WTC11 (cell line): ENCODE data around the gene PTGIS. TPM values are rescaled to one million over a fixed set of nuclear protein-coding genes. Genes with fewer than 3 reads are reported as not detected.

Source experiments
- ATAC-seq: fragments of 200-7000 bp; cut with Tn5 transposase; 2 replicates; pipeline ENCODE4 v1.10.0; 2021; ENCODE audit warnings: mild to moderate bottlenecking, moderate library complexity
- CTCF ChIA-PET: fragments of 300-600 bp; sonication (Branson Sonifier 250); formaldehyde crosslinking; loops from one replicate; lab custom pipeline; 2021; ENCODE audit warnings: antibody characterized with exemption; lab: Charles Lee
- POLR2A ChIA-PET: fragments of 350-600 bp; sonication (Branson Sonifier 250); formaldehyde crosslinking; loops from one replicate; lab custom pipeline; 2021; ENCODE audit warnings: antibody characterized with exemption; lab: Charles Lee
- DNase-seq: peaks from one replicate; pipeline ENCODE4 v3.0.0; 2021; ENCODE audit warnings: low spot score
- H3K27ac Mint-ChIP-seq: 2 replicates; pipeline ENCODE4 v1.8.0; 2021; ENCODE audit warnings: mixed read lengths
- H3K27me3 Mint-ChIP-seq: 2 replicates; pipeline ENCODE4 v1.8.0; 2021; ENCODE audit warnings: low read depth, mild to moderate bottlenecking, moderate library complexity, mixed read lengths
- H3K36me3 Mint-ChIP-seq: 2 replicates; pipeline ENCODE4 v1.8.0; 2021; ENCODE audit warnings: mixed read lengths
- H3K4me1 Mint-ChIP-seq: 2 replicates; pipeline ENCODE4 v1.8.0; 2022; ENCODE audit warnings: mixed read lengths
- H3K4me3 Mint-ChIP-seq: 2 replicates; pipeline ENCODE4 v1.8.0; 2021; ENCODE audit warnings: mild to moderate bottlenecking, moderate library complexity, mixed read lengths
- H3K9me3 Mint-ChIP-seq: 2 replicates; pipeline ENCODE4 v1.8.0; 2021; ENCODE audit warnings: mixed read lengths
- ATF1 ChIP-seq: sonication (generic); formaldehyde crosslinking; IDR thresholded peaks from 2 replicates; pipeline ENCODE4 v1.8.1; 2023; ENCODE audit warnings: mild to moderate bottlenecking, moderate library complexity, missing genetic modification reagents
- ATF6 ChIP-seq: sonication (generic); formaldehyde crosslinking; IDR thresholded peaks from 2 replicates; pipeline ENCODE4 v1.8.1; 2023; ENCODE audit warnings: mild to moderate bottlenecking, missing genetic modification reagents
- CBFB ChIP-seq: sonication (generic); formaldehyde crosslinking; IDR thresholded peaks from 2 replicates; pipeline ENCODE4 v1.8.1; 2022; ENCODE audit warnings: mild to moderate bottlenecking, low read depth, missing genetic modification reagents
- EMX1 ChIP-seq: fragments of 250-450 bp; sonication (Bioruptor Pico); IDR thresholded peaks from 2 replicates; pipeline ENCODE4 v1.8.0; 2021; ENCODE audit warnings: mild to moderate bottlenecking
- ESRRA ChIP-seq: sonication (generic); formaldehyde crosslinking; IDR thresholded peaks from 2 replicates; pipeline ENCODE4 v1.8.1; 2022; ENCODE audit warnings: mild to moderate bottlenecking, missing genetic modification reagents, borderline replicate concordance
- NR3C1 ChIP-seq: sonication (generic); formaldehyde crosslinking; conservative IDR thresholded peaks from 2 replicates; pipeline ENCODE4 v1.8.1; 2023; ENCODE audit warnings: low read depth, mild to moderate bottlenecking, missing genetic modification reagents
- OVOL2 ChIP-seq: fragments of 250-450 bp; sonication (Bioruptor Pico); IDR thresholded peaks from 2 replicates; pipeline ENCODE4 v1.9.0; 2021; ENCODE audit warnings: mild to moderate bottlenecking, borderline replicate concordance
- PRDM15 ChIP-seq: sonication (generic); formaldehyde crosslinking; IDR thresholded peaks from 2 replicates; pipeline ENCODE4 v1.8.0; 2022; ENCODE audit warnings: missing genetic modification reagents
- SMAD4 ChIP-seq: sonication (generic); formaldehyde crosslinking; IDR thresholded peaks from 2 replicates; pipeline ENCODE4 v1.8.0; 2022; ENCODE audit warnings: mild to moderate bottlenecking, missing genetic modification reagents
- STAT6 ChIP-seq: sonication (generic); formaldehyde crosslinking; conservative IDR thresholded peaks from 2 replicates; pipeline ENCODE4 v1.8.1; 2023; ENCODE audit warnings: mild to moderate bottlenecking, low read depth, missing genetic modification reagents, moderate library complexity
- TCF7 ChIP-seq: sonication (generic); formaldehyde crosslinking; IDR thresholded peaks from 2 replicates; pipeline ENCODE4 v1.8.0; 2022; ENCODE audit warnings: mild to moderate bottlenecking, low read depth, missing genetic modification reagents, moderate library complexity
- TEAD1 ChIP-seq: sonication (generic); formaldehyde crosslinking; IDR thresholded peaks from 2 replicates; pipeline ENCODE4 v1.8.0; 2022; ENCODE audit warnings: mild to moderate bottlenecking, missing genetic modification reagents
- ZBTB43 ChIP-seq: sonication (generic); formaldehyde crosslinking; IDR thresholded peaks from 2 replicates; pipeline ENCODE4 v1.8.1; 2023; ENCODE audit warnings: mild to moderate bottlenecking, missing genetic modification reagents
- ZNF232 ChIP-seq: sonication (generic); formaldehyde crosslinking; IDR thresholded peaks from 2 replicates; pipeline ENCODE4 v1.8.0; 2022; ENCODE audit warnings: mild to moderate bottlenecking, missing genetic modification reagents
- total RNA-seq: library from RNA; stranded (reverse); gene quantifications from 3 replicates; pipeline ENCODE4 v1.2.3, GENCODE V29; 2021
- TF ChIP-seq, protein P1 (sequence below): sonication (generic); formaldehyde crosslinking; IDR thresholded peaks from 2 replicates; pipeline ENCODE4 v1.8.1; 2022; ENCODE audit warnings: low read depth, missing genetic modification reagents, borderline replicate concordance

The PTGIS gene
- total RNA-seq, 1 experiment from 2014 or later = 24.3 TPM

- no peak for TF ChIP-seq ZBTB43
- no peak for TF ChIP-seq ZNF232 (CRISPR knock-in tag)
- TF ChIP-seq EMX1 (CRISPR knock-in tag) = no peak
- TF ChIP-seq PRDM15 (CRISPR knock-in tag) = no peak
- TF ChIP-seq TCF7 (CRISPR knock-in tag) = no peak
- TF ChIP-seq CBFB (CRISPR knock-in tag) = no peak
- no peak for TF ChIP-seq NR3C1 (CRISPR knock-in tag)
Observed at GRCh38 chr20:49526056-49526455, 41.9 kb downstream of the PTGIS start (continued).

DNA sequence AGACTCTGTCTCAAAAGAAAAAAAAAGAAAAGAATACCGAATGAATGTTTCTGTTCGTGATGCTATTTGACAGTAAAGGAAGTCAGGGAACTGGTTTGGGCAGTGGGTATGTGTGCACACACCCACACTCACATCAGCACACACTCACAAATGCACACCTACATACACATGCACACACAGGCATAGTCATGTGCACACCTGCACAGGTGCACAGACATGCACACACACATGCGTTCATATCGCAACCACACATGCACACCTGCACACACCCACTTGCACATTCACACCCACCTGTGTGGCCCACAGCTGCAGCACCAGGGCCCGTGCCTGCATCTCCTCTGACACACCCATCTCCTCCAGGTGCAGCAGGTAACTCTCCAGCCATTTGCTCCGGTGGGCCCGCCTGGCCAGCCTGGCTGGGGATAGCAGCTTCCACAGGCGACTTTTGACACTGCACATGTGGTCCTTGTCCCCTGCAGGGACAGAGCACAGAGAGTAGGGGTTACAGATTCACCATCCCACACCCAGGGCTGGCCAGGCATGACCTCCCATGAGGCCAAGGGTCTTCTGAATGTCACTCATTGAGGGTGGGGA is 44.1 kb downstream of the PTGIS start:
- CTCF ChIA-PET = no interaction called here
- Mint-ChIP-seq H3K9me3 (peaks cover 7% of the 10 kb centered on the region), H3K27ac (no peak overlapping the region), H3K27me3 (no peaks in the 10 kb centered on the region), H3K36me3 (peaks cover 35% of the 10 kb centered on the region), H3K4me1 (peaks cover 10% of the 10 kb centered on the region), H3K4me3 (no peak overlapping the region)
- no peak for DNase-seq
- POLR2A ChIA-PET = no interaction called here
- TF ChIP-seq SMAD4 (CRISPR knock-in tag) = no peak
- TF ChIP-seq ESRRA = no peak
- TF ChIP-seq, protein P1, sequence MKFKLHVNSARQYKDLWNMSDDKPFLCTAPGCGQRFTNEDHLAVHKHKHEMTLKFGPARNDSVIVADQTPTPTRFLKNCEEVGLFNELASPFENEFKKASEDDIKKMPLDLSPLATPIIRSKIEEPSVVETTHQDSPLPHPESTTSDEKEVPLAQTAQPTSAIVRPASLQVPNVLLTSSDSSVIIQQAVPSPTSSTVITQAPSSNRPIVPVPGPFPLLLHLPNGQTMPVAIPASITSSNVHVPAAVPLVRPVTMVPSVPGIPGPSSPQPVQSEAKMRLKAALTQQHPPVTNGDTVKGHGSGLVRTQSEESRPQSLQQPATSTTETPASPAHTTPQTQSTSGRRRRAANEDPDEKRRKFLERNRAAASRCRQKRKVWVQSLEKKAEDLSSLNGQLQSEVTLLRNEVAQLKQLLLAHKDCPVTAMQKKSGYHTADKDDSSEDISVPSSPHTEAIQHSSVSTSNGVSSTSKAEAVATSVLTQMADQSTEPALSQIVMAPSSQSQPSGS (CRISPR knock-in tag) = no peak
- TF ChIP-seq STAT6 (CRISPR knock-in tag) = no peak
- TF ChIP-seq ATF6 (CRISPR knock-in tag) = no peak
- no peak for TF ChIP-seq OVOL2
- no peak for TF ChIP-seq ATF1 (CRISPR knock-in tag)
- no peak for TF ChIP-seq CBFB (CRISPR knock-in tag)
- no peak for TF ChIP-seq TEAD1
- TF ChIP-seq ZNF232 (CRISPR knock-in tag) = no peak
- no peak for ATAC-seq
